C4-2B (cell line): ENCODE measurements around the gene GRIP2.

Experiments
- H3K27ac ChIP-seq: fragments of 450-650 bp; 2 replicates; pipeline ENCODE4 v1.5.1; 2017
- CTCF ChIP-seq: fragments of 450-650 bp; conservative IDR thresholded peaks from 2 replicates; pipeline ENCODE4 v1.5.1; 2017; ENCODE audit warnings: mild to moderate bottlenecking
- ZFX ChIP-seq: fragments of 450-650 bp; IDR thresholded peaks from 2 replicates; pipeline ENCODE4 v1.6.1; 2017

Gene GRIP2

DNA sequence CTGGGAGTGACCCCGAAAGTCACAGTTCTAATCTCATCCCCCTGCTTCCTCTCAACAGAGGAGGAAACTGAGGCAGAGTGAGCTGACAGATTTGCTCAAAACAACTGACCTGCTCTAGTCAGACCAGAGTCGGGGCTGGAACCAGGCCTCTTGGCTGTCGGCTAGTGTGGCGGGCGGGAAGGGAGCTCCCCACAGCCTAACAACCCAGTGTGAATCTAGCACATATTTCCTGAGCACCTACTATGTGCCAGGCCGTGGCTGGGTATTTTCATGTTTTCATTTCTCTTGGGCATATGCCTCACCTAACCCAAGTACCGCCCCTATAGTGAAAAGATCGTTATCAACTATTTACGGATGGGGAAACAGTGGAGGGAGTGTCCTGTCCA, 27.2 kb downstream of the GRIP2 start:
- TF ChIP-seq CTCF (no peak), ZFX (no peak)
- H3K27ac ChIP-seq: no peak overlapping the region

DNA sequence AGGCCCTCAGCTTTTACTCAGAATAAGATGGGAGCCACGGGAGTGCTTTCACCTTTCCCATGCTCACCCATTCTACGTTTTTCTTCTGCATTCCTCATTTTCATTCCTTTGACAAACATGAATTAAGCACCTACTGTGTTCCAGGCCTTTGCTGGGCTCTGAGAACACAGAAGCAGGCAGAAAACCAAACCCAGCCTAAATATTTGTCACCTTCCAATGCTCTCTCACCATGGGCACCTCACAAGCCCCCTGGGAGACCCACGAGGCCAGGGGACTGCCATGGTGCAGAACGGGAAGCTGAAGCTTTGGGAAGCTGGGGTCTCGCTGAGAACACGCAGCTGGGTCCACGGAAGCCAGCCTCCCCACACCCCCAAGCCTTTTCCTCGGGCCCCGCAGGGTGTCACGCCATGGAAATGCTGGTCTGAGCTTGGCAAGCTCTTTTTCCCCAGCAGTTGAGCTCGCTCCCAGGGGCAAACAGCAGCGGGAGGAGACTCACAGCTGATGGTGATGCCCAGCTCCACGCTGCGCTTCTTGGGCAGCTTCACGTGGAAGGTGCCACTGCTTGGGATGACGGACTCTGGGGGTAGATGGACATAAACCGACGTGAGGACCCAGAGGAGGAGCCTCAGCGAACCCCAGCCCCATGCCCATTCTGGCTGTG, 27.7 kb downstream of the GRIP2 start:
- TF ChIP-seq CTCF (no peak), ZFX (no peak)
- H3K27ac ChIP-seq: no peak overlapping the region

DNA sequence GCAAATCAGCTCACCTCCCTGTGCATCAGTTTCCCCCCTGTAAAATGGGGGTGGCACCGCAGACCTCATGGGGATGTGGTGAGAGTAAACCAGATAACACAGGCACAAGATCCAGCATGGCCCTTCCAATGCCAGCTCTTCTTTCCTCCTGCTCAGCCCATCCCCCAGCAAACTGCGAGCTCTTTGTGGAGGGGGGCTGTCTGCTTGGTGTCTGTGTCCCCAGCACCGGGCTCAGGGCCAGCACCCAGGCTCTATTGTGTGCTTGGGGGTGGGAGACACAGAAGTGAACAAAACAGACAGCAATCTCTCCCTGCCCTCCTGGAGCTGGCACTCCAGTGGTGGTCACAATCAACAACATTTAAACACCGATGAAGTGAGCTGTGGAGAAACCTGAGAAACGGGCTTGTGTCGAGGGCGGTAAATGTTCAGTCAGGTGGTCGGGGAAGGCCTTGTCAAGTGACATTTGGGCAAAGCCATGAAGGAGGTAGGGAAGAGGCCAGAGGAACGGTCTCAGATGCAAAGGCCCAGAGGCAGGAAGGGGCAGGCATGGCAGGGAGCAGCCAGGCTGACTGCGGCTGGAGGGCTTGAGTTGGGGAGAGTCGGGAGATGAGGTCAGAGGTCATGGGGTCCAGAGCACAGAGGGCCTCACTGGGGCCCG, 28.4 kb downstream of the GRIP2 start:
- H3K27ac ChIP-seq: no peak overlapping the region
- no peak for TF ChIP-seq ZFX
- TF ChIP-seq CTCF: no peak

- TF ChIP-seq CTCF (no peak), ZFX (no peak)
- no peak overlapping the region for H3K27ac ChIP-seq
Observed at GRCh38 chr3:14510838-14511622, 29.1 kb downstream of the GRIP2 start.

GRCh38 chr3:14509796-14510100, 30.4 kb downstream of the GRIP2 start:
- TF ChIP-seq CTCF (no peak), ZFX (no peak)
- H3K27ac ChIP-seq: no peak overlapping the region

- TF ChIP-seq ZFX: no peak
- TF ChIP-seq CTCF: peak; percentile 89
- no peak overlapping the region for H3K27ac ChIP-seq
Observed at GRCh38 chr3:14508966-14509795, 31.0 kb downstream of the GRIP2 start.
